Fibroblast of the conjunctiva (primary cell): ENCODE measurements around the gene FLT1.

Experiments
- DNase-seq: peaks from one replicate; pipeline ENCODE4 v3.0.0-alpha.2; 2010; ENCODE audit warnings: low read depth

The FLT1 gene

DNA sequence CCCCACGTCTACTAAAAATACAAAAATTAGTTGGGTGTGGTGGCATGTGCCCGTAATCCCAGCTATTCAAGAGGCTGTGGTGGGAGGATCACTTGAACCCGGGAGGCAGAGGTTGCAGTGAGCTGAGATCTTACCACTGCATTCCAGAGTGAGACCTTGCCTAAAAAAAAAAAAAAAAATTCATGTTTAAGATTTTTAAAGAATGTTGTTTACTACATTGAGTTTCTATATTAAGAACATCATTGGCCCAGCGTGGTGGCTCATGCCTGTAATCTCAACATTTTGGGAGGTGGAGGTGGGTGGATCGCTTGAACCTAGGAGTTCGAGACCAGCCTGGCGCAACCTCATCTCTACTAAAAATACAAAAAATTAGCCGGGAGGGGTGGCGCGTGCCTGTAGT is 31.9 kb upstream of the FLT1 start:
- DNase-seq = no peak

DNA sequence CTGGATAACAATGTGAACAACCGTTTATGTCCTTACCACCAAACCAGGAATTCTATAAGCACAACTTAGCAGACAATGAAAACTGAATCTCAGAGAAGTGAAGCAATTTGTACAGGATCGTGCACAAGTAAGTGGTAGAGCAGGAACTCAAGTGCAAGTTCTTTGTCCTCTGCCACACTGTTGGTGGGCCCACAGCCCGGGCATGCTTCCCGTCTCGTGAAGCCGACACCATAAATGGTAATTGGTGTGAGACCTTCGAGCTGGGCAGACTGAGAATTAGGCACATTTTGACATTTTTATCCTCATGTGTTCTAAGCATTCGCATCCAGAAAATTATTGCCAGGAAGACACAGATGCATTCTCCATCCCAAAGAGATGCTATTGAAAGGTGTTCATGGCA is 27.9 kb upstream of the FLT1 start:
- DNase-seq = no peak

DNA sequence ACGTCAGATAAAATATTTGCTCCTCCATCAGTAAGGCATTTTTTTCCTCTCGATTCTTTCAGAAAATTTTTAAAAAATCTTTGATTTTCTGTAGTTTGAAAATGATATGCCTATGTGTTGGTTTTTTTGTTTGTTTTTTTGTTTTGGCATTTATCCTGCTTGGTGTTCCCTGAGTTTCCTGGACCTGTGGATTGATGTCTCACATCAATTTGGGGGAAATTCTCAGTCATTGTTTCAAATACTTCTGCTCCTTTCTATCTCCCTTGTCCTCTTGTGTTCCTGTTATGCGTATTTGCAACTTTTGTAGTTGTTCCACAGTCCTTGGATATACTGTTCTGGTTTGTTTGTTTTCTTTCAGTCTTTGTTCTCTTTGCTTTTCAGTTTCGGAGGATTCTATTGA is 18.8 kb upstream of the FLT1 start:
- DNase-seq = no peak

DNA sequence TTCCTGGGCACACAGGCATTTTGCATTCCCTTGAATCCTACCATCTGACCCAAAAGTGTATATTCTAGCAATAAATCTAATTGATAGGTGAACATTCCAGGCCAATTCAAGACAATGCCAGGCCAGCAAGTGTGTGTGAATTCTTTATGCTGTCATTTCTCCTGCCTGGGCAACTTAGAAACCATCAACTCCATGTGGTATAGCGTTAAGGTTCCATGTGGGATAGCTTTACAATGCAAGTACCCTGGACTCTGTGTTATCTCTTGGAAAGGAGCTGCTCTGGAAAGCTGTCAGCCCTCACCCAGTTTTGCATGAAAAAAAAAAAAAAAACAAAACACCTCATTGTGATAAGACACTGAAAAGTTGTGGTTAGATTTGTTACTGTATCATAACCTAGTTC is 15.6 kb upstream of the FLT1 start:
- DNase-seq = no peak

DNA sequence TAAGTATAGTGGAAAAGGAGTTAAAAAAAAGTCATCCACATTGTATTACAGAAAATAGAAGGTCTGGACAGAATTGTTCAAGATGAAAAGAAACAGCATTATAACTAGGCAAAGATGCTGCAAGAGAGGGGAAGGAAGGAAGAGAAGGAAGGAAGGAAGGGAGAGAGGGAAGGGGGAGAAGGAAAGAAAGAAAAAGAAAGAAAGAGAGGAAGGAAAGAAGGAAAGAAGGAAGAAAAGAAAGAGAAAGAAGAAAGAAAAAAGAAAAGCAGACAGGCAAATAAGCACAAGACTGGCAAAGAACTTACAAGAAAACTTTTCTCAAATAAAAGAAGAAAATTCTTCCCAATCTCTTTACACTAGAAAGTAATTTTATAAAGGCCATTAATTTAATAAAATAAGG is 15.1 kb upstream of the FLT1 start:
- no peak for DNase-seq

DNA sequence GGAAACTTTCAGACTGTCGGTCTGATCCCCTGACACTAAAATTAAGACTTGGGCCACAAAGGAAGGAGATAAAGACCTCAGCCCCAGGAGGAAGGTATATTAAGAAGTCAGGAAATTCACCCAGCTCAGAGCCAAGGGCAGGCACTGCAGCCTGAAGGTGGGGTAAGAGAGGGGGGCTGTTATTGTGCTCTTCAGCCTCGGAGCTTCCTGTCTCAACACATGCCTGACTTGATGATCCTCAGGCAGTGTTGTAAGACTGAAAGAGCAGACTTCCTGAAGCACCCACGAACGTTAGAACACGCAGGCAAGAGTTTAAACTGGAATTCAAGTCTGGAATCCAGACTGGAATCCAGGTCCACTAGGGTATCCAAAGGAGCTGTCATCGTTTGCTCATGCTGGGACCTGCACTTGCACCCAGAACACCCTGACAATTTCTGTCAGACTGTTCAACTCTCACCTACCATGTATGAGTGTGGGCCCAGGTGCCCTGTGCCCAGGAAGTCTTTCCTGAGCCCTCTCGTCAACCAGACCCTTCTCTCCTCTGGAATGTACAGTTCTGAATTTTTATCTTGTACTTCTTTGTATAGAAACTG is 10.7 kb upstream of the FLT1 start:
- DNase-seq = no peak

DNA sequence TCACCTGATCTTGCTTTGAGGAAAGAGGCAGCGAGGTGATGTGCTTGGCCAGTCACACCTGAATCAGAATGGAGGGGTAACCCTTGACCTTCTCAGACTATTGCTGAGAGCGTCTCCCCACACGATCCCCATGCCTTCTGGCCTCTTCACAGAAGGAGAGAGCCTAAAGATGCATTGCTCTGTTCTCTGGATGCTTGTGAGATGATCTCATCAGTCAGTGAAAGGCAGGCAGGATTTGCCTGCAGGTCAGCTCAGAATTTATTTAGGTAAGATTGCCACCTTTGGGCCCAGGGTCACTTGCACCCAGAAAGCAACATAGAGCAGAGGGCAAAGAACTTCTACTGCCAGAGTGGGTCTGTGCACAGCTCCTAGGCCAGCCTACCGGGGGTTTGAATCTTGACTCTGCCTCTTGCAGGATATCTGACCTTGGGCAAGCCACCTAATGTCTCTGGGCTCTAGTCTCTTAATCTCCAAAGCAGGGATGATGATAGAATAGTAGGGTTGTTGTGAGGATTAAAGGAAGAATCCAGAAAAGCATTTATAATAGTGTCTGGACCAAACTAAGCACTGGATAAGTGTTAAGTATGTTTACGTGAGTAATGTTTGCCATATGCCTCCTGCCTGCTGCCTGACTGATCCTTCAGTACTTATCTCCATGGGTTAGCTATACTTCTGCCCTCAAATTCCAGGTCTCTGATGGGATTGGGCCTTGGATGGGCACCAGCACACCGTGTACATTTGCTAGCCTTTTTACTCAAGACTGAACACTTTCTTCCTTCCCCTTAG is 8.4 kb upstream of the FLT1 start:
- DNase-seq = no peak

DNA sequence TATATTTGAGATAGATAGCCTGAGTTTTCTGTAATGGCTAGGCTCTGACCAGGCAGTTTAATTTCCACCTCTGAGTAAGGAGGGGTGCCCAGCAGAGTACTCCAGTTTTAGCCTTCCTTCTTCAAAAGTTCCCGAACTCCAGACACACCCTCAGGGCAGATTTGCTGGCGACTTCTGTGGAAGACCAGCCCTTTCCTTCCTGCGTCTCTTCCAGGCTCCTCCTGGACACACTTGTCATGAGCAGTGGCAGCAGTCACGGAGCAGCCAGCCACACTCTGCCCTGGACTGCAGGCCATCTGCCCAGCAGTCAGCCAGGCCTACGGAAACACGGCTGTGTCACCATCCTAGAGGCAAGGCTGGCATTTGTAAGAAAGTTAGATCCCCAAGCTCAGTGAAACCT is 6.6 kb upstream of the FLT1 start:
- DNase-seq = no peak

DNA sequence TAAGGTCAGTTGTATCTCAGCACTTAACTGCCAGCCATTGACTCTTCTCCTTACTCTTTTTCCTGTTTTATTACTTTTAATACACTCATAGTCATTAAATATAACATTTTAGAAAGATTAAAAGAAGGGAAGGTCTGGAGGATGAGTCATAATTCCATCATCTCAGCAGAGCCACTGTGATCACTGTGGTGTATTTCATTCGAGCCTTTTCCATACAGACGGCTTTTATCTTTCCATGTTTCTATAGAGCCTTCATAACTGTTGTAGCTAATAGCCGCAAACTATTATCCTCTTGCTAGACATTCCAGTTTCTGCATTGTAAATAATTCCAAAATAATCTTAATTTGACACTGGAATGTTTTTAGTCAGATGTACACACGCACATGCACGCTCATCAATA is 4.7 kb upstream of the FLT1 start:
- DNase-seq = no peak

DNA sequence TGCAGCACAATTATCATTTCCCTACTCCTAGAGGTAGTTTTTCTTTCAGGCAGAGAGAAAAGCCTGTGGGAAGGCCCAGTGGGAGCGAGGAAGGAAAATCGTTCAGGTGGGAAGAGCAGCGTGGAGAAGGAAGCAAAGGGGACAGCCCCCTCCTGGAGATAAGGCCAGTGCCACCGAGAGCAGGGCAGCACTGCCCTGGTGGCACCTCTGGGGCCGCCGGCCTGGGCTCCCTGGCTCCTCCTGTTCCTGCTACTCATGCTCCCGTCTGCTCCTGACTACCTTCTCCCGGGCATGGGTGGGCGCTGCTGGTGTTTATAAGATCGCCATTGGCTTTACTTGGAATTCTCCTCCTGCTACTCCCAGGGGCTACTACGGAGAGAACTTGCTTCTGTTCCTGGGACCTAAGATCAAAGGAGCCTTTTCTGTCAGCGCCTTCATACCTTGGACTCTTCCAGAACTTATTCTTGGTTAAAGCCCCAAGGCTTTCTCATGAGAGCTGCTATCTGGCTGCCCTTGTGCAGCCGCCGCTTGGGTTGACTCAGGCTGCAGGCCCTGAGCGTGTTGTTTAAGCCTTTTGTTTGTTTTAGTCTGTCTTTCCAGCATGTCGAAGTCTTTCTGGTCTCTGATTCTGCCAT is 3.7 kb upstream of the FLT1 start:
- DNase-seq = no peak

DNA sequence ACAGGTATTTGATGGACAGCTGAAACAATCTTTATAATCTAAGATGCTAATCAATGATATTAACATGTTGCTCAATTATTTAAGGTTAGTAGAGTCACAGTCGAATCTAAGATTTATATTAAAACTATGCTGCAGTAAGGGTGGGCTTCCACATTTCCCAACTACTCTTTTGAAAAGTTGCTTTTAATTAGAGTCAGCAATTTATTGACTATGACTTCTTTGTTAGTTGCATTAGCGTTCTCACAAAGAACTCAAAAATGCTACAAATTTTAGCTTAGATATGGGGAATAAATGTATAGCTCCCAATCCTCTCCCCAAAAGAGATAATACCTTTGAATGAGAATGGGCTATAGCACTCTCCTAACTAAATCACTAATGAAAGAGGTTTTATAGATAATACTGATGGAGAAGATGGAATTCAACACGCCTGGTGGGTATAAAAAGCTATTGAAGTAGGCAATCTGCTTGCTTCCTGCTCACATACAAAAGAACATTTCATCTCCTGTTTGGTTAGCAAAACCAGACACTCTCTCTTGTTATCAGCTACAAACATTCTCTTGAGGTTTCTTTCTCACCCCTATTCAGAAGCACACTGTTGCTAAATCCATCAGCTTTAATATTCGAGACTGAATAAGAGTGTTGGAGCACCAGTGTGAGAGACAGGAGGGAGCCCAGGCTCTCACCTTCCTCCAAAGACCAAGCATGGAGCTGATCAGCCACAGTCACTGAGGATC is 2.4 kb upstream of the FLT1 start:
- DNase-seq = no peak

DNA sequence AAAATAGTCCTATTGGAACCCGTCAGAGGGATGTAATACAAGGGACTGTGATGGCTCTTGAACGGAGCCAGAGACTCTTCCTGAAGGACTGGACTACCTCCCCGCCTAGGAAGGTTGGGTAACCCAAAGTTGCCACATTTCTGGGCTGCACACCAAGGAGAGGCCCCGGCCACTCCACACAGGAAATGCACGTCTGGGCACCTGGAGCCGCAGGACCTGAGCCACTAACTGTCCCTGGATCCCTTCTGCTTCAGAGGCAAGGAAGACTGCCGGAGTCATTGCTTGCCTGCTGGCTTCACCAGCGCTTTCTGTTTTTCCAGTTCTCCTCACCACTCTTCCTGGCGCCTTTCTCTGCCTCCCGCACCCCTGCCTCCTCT is 1.2 kb upstream of the FLT1 start:
- no peak for DNase-seq

DNA sequence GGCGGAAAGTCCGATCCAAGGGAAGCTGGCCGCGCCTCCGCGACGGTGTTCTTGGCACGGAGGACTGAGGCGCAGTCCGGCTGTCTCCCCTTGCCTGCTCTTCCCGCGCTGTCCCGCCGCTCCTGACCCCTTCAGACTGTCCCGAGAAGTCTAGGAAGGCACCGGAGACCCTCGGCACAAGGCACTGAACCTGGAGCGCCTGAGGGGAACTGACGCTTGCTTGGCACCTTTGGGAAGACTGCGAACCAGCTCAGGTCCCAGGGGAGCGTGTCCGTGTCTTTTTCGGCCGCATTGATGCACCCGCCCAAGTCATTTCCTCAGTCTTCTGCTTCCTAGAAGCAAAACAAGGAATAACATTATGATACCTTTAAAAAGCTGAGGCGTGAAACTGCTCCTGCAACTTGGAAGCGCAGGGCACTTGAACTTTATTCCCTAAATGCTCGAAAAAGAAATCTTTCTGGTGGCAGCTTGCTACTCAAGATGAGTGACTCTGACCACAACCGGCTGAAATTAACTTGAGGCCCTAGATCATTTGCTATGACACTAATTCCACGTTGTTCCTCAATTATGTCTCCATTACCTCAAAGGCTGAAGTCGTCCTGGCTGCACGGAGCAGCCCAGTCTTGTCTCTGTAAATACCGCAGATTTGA is 735 bp upstream of the FLT1 start:
- no peak for DNase-seq

DNA sequence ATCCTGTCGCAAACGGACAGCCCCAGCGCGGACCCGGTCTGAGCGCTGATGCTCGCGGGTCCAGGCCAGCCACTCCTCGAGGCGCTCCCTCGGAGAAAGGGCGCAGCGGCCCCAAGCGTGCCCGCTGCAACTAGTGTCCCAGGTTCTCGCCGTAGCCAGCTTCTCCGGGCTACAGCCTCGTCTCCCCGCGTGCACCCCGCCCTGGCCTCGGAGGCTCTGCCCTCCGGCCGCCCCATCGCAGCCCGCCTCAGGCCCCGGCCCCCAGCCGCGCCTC is 487 bp downstream of the FLT1 start:
- DNase-seq = no peak

DNA sequence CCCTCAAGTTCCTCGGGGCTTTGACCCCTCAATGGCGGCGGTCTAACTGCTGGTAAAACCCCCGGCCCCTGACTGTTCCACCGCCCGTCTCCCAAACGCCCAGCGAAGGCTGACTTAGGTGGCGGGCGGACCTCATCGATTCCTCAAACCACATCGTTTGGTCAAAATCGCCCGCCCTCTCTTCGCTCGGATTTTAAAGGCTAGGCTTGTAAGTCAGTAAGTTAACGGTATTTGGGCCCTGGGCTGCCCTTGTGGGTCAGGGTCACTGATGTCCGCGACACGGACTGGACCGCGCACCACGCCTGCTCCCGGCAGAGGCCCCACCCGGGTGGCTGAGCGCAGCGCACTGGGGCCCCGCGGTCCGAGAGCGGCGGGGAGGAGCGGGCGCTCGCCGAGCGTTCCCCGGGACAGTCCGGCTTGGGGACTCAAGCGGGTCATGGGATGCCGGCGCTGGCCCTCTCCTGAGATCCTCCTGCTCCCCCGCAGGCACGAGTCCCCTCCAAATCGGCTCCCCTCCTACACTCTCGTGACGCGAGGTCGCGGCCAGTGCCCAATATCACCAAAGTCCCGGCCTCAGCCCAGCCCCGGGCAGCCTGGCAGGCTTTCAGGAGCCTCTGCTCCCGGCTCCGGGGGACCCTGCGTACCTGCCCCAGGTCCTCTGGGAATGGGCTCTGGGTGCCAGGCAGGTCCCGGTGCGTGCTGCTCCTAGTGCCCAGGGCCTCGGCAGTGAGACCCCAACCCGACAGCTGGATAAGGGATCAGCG is 1.0 kb downstream of the FLT1 start:
- no peak for DNase-seq

DNA sequence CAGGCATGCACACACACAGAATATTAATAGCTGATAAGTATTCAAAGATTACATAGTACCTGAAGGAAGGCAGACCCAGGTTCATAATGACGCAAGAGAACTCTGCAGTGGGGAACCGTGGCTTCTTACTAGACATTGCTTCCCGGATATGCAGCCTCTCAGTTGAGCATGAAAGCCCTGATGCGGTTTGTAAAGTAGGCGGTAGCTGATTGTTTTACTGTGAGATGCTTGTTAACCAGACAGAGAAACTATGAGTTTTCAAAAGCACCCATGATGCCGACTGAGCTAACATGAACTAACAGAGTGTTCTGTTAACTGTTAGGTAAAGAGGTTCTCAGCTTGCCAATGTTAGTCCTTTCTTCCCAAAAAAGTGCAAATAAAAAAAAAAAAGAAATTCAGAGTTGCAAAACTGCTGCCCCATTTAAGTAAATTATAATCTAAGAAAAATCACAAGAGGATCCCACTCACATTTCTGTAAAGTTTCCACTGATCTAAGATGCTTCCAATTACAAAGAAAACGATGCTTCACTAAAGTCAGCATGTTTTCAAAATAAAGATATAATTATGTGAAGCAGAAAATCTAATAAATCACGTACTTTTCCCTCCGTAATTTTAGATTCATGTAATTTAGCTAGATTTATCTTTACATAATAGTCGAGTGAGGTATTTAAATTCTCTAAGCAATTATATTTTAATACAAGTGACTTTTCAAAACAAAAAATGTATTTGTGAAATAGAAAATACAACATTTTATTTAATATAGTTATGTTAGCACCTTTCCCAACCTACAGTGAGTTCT is 2.2 kb downstream of the FLT1 start:
- DNase-seq = no peak

DNA sequence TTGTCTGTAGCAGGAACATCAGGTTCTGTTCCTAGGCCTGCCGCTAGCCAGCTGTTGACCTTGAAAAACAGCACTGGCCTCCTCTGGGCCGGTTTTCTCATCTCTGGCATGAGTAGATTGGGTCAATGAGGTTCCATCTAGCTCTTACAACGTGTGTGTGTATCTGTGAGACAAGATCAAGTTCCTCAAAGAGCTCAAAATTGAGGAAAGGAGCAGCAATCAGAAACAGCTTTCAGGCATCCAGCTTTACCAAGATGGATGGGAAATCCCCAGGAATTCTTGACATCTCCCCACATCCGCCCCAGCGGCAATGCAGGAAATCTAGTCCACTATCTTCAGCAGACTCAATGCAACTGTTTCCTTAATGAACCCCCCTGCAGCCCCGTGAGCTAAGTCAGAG is 4.9 kb downstream of the FLT1 start:
- peak; percentile 22 for DNase-seq

DNA sequence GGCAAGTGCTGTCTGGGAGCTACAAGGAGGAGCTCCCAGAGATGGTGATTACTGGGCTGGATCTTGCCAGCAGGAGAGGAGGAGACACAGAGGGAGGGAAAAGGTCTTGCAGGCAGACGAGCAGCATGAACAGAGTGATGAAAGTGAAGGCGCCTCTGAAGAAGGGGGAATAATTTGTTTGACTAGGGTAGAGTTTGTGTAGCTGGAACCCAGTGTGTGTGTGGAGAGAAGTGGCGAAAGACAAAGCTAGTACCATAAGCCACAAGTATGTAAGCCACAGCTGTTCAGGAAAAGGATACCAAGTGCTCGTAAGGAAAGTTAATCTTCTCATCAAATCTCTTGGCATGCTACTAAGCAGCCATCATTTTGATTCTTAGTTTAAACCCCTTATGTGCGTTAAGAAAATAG is 5.4 kb downstream of the FLT1 start:
- DNase-seq = peak; percentile 70

DNA sequence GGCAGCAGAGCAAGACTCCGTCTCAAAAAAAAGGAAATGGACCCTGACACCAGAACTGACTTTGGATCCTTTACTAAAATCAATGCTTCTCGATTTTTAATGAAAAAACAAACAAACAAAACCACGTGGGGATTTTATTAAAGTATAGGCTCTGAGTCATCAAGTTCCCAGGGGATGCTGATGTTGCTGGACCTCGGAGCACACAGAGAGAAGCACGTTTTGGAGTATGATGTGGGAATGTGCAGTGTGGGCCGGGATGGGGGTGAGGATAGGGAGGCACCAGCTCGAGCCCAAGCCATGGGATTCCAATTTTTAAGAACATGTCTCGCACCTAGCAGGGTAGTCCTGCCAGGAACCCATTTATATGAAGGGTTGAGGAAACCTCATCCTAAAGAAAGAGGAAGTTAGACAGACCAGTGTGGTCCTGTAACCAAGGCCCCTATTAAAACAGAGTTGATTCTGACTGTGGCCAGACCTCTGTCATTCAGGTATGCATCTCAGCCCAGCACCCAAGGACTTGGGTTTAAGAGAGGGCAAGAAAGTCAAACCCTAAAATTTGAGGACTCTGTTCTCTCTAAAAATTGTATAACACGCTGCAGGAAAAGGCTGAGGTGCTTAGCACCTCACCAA is 6.4 kb downstream of the FLT1 start:
- DNase-seq = no peak

DNA sequence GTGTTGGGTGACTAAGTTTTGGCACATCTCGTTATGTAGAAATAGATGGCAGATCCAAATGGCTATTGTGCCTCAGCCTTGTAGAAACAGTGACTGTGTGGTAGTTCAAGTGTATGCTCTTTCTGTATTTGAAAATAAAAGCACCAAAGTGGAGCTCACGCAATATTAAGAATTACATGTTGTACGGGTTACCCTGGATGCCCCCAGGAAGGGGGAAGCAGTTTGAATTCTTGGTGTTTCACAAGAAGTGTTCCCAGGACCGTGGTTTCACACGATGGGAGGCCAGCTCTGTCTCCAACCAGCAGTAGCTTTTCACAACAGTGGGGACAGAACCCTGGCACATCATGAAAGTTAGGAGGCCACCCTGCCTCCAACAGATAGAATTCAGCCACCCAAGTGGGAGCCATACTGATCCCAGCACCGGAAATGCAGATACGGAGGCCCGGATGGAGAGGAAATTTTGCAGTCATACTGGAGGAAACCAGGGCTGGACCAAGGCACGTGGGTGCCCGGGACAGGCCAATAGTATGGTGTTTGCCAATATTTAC is 8.9 kb downstream of the FLT1 start:
- no peak for DNase-seq
